GM13977 (cell line): ENCODE data around the gene SORCS1.

Experiments used
- DNase-seq: peaks from one replicate; pipeline ENCODE4 v3.0.0; 2012; ENCODE audit warnings: low spot score
- CTCF ChIP-seq: IDR thresholded peaks from 2 replicates; pipeline ENCODE4 v1.5.1; 2012; ENCODE audit warnings: mild to moderate bottlenecking, control low read depth; ENCODE audit not compliant: insufficient read depth; ENCODE audit errors: extremely low read depth, missing control alignments
- in situ Hi-C: fragments of 300-500 bp; cut with MboI; formaldehyde crosslinking; loops from one replicate; pipeline ENCODE4 v1.12.0; 2022; ENCODE audit warnings: low sequenced_read_pairs, low pct_unique_long_range_greater_than_20kb, mixed read lengths, inconsistent platforms; ENCODE audit not compliant: unreplicated experiment

SORCS1 gene

GRCh38 chr10:107094824-107095522 is 69.5 kb downstream of the SORCS1 start:
- TF ChIP-seq CTCF: no peak
- DNase-seq: no peak
- in situ Hi-C loops: no loop called here

- in situ Hi-C loops: no loop called here
- DNase-seq: no peak
- TF ChIP-seq CTCF: no peak
Measured at GRCh38 chr10:107092321-107092720, 72.2 kb downstream of the SORCS1 start.

GRCh38 chr10:107091126-107091525 is 73.4 kb downstream of the SORCS1 start:
- TF ChIP-seq CTCF: no peak
- in situ Hi-C loops: no loop called here
- DNase-seq: no peak

GRCh38 chr10:107085665-107086525 is 78.6 kb downstream of the SORCS1 start:
- in situ Hi-C loops: no loop called here
- no peak for TF ChIP-seq CTCF
- no peak for DNase-seq

- no peak for DNase-seq
- in situ Hi-C loops: no loop called here
- no peak for TF ChIP-seq CTCF
Measured at GRCh38 chr10:107083388-107084009, 81.0 kb downstream of the SORCS1 start.

GRCh38 chr10:107081644-107082043 is 82.9 kb downstream of the SORCS1 start:
- in situ Hi-C loops: no loop called here
- no peak for DNase-seq
- no peak for TF ChIP-seq CTCF
